Measurements from ENCODE around the gene CDC34. TPM values are rescaled to one million over a fixed set of nuclear protein-coding genes. Genes with fewer than 3 reads are reported as not detected.

CDC34 gene
- total and polyA plus RNA-seq, 9 of the 15 experiments (the other 6 are each of a cell fraction or from before 2014, with no cell fraction given) = 0.80 to 203 (median 65.5) TPM

- TF ChIP-seq SIN3A (IDR thresholded peaks at IDR 0.05; ENCODE audit: borderline replicate concordance in 2 of 2, control insufficient read depth in 1 of 2, low read depth in 2 of 2, low read length in 2 of 2) (peak; percentile 47 to 77; a peak in 3 of 4 replicates), ZNF830 (CRISPR knock-in tag; IDR thresholded peaks at IDR 0.05) (peak; percentile 34; the same call in 1 of the 2 replicates), ZNF639 (CRISPR knock-in tag; conservative IDR thresholded peaks at IDR 0.05 in 1 of 2, IDR thresholded peaks at IDR 0.05 in 1 of 2) (peak in 1 of 2 experiments; percentile 98; a peak in 3 of 4 replicates), SMARCA5 (IDR thresholded peaks at IDR 0.05) (no peak), JUN (IDR thresholded peaks at IDR 0.05; ENCODE audit: borderline replicate concordance, low read depth, low read length) (peak; percentile 66), JUN (CRISPR knock-in tag; IDR thresholded peaks at IDR 0.05; ENCODE audit: borderline replicate concordance) (no peak), ZNF644 (tag; IDR thresholded peaks at IDR 0.05; ENCODE audit: low read depth) (peak; percentile 77), EWSR1 (IDR thresholded peaks at IDR 0.05; ENCODE audit: borderline replicate concordance, low read depth, partially characterized antibody) (no peak), ZNF384 (IDR thresholded peaks at IDR 0.05; ENCODE audit: low read depth, low read length) (0 out of 2 replicates have a peak, but pooled peaks have one; percentile 7), PHB (CRISPR knock-in tag; IDR thresholded peaks at IDR 0.05) (no peak), HES1 (IDR thresholded peaks at IDR 0.05; ENCODE audit: low read depth) (no peak), POLR2AphosphoS2 (IDR thresholded peaks at IDR 0.05; ENCODE audit: low read length) (no peak), SOX6 (IDR thresholded peaks at IDR 0.05) (peak; percentile 68), EGR1 (conservative IDR thresholded peaks at IDR 0.05) (peak; percentile 69), MED1 (CRISPR knock-in tag; IDR thresholded peaks at IDR 0.05; ENCODE audit: borderline replicate concordance) (peak; percentile 73; the same call in 1 of the 2 replicates), NR2C1 (IDR thresholded peaks at IDR 0.05) (peak; percentile 85), NR2C1 (tag; IDR thresholded peaks at IDR 0.05) (peak; percentile 85), SAFB (IDR thresholded peaks at IDR 0.05; ENCODE audit: borderline replicate concordance, low read depth, low read length) (peak; percentile 95)
These were observed 42.8 kb upstream of the CDC34 start (continued) for GRCh38 chr19:488505-489417.

Measured in K562 (cell line).